HepG2 (cell line): ENCODE data around the gene SKP2. TPM values are rescaled to one million over a fixed set of nuclear protein-coding genes. Genes with fewer than 3 reads are reported as not detected.

Experiments used
- ATAC-seq: fragments of 200-7000 bp; cut with Tn5 transposase; 3 replicates; pipeline ENCODE4 v1.9.1; 2020; ENCODE audit warnings: mild to moderate bottlenecking, moderate library complexity
- BruUV-seq: library from RNA; stranded (reverse); fragments of 400-500 nt; replicated peaks from 2 replicates; lab custom pipeline; 2021; lab: Mats Ljungman, UMichigan
- CTCF ChIA-PET: fragments of 300-600 bp; formaldehyde crosslinking; extraction: SDS; loops from one replicate; lab custom pipeline; 2021; ENCODE audit warnings: low total read pairs, inconsistent platforms, low intra/inter-chr PET ratio; lab: Yijun Ruan, JAX
- POLR2A ChIA-PET: fragments of 350-600 bp; sonication (Branson Sonifier 250); formaldehyde crosslinking; loops from one replicate; lab custom pipeline; 2020; ENCODE audit warnings: antibody characterized with exemption, inconsistent platforms; lab: Yijun Ruan, JAX
- DNase-seq: peaks from one replicate; pipeline ENCODE4 v3.0.0-alpha.2; 2015; ENCODE audit warnings: low spot score
- FAIRE-seq: peaks from 3 replicates; lab custom pipeline; 2011; peaks lifted over from hg19 to GRCh38; lab: Jason Lieb, UNC
- H2AFZ ChIP-seq: one replicate; pipeline ENCODE4 v1.6.1; 2011; ENCODE audit warnings: low read length, inconsistent platforms
- H3K27ac ChIP-seq: fragments of 300-600 bp; 3 replicates; pipeline ENCODE4 v1.8.0; 2011; ENCODE audit warnings: mixed run types, mild to moderate bottlenecking, mixed read lengths, low read length, inconsistent platforms; ENCODE audit not compliant: insufficient read depth; ENCODE audit errors: extremely low read length
- H3K27me3 ChIP-seq, 2 experiments: fragments of 200-600 bp in 1 of 2; 2 replicates in 1 of 2; 3 replicates in 1 of 2; pipeline versions ENCODE4 v1.6.0 to v1.8.0; 2011; ENCODE audit warnings: low read length in 2 of 2, mild to moderate bottlenecking in 2 of 2, moderate library complexity in 2 of 2, inconsistent platforms in 1 of 2; ENCODE audit not compliant: insufficient read depth in 2 of 2, control insufficient read depth in 1 of 2
- H3K36me3 ChIP-seq, 2 experiments: fragments of 200-600 bp in 1 of 2; replicated peaks in 1 of 2; 2 replicates in 1 of 2; 3 replicates in 1 of 2; pipeline versions ENCODE4 v1.5.1 to v1.8.0; 2011; ENCODE audit warnings: low read length in 2 of 2, inconsistent platforms in 1 of 2; ENCODE audit not compliant: insufficient read depth in 2 of 2, control insufficient read depth in 1 of 2
- H3K4me1 ChIP-seq: 2 replicates; pipeline ENCODE4 v1.5.1; 2012; ENCODE audit warnings: low read length, inconsistent platforms; ENCODE audit not compliant: insufficient read depth
- H3K4me2 ChIP-seq: 2 replicates; pipeline ENCODE4 v1.6.0; 2011; ENCODE audit warnings: low read depth, low read length, inconsistent platforms
- H3K4me3 ChIP-seq, 3 experiments: fragments of 200-600 bp in 1 of 3; sonication (generic), shearing (Covaris generic) in 1 of 3; replicated peaks in 1 of 3; 2 replicates each; pipeline ENCODE4 v1.5.1; 2011 to 2016; ENCODE audit warnings: low read length in 3 of 3, inconsistent platforms in 2 of 3, low read depth in 2 of 3, mild to moderate bottlenecking in 2 of 3, control low read depth in 1 of 3, mixed read lengths in 1 of 3; ENCODE audit not compliant: insufficient read depth in 1 of 3
- H3K79me2 ChIP-seq: one replicate; pipeline ENCODE4 v1.6.1; 2011; ENCODE audit warnings: low read length, inconsistent platforms; ENCODE audit not compliant: insufficient read depth
- H3K9ac ChIP-seq: 2 replicates; pipeline ENCODE4 v1.6.0; 2011; ENCODE audit warnings: mild to moderate bottlenecking, low read depth, low read length, inconsistent platforms; ENCODE audit not compliant: insufficient read depth
- H3K9me3 ChIP-seq: 2 replicates; pipeline ENCODE4 v1.5.1; 2012; ENCODE audit warnings: mild to moderate bottlenecking, low read length
- H4K20me1 ChIP-seq: 2 replicates; pipeline ENCODE4 v1.6.0; 2011; ENCODE audit warnings: inconsistent platforms, mild to moderate bottlenecking, low read length, moderate library complexity; ENCODE audit not compliant: insufficient read depth
- KMT2B ChIP-seq: IDR thresholded peaks from 2 replicates; pipeline ENCODE4 v1.6.1; 2016; ENCODE audit warnings: missing genetic modification reagents, missing compliant biosample characterization
- THAP11 ChIP-seq: IDR thresholded peaks from 2 replicates; pipeline ENCODE4 v1.6.1; 2016; ENCODE audit warnings: missing biosample characterization, missing genetic modification reagents
- TMF1 ChIP-seq: sonication (generic); formaldehyde crosslinking; IDR thresholded peaks from 2 replicates; pipeline ENCODE4 v1.8.1; 2022; ENCODE audit warnings: low read depth, missing genetic modification reagents
- ZNF749 ChIP-seq: sonication (generic); formaldehyde crosslinking; IDR thresholded peaks from 2 replicates; pipeline ENCODE4 v1.8.0; 2022; ENCODE audit warnings: mild to moderate bottlenecking, missing genetic modification reagents, moderate library complexity, borderline replicate concordance
- WGBS: methylation state at CpG from one replicate; pipeline ENCODE4 v1.1.6; 2017; ENCODE audit warnings: low lambda C conversion rate; 5-methylcytosine and 5-hydroxymethylcytosine counted together
- in situ Hi-C: cut with HindIII; loops from 2 replicates; pipeline ENCODE4 v1.10.0; 2017; ENCODE audit warnings: low pct_unique_long_range_greater_than_20kb; ENCODE audit not compliant: extremely low pct_ligation_motif_present
- intact Hi-C: fragments of 100-400 bp; cut with micrococcal nuclease; formaldehyde crosslinking; loops from one replicate; pipeline ENCODE4 v1.10.0; 2022; ENCODE audit not compliant: unreplicated experiment
- polyA plus RNA-seq, 8 experiments: library from polyadenylated mRNA; depleted of rRNA in 3 of 8; stranded (reverse) in 7 of 8; unstranded in 1 of 8; fragments of >200 nt; fragmentation: Illumina TruSeq in 4 of 8; extraction: Trizol in 4 of 8; gene quantifications; 2 replicates each; pipeline versions ENCODE4 v1.2.1 to v1.2.3, GENCODE V29; 2011 to 2016; ENCODE audit warnings: low read depth in 4 of 8, missing spikeins in 1 of 8, mixed read lengths in 1 of 8; ENCODE audit not compliant: insufficient read depth in 1 of 8
- total RNA-seq, 5 experiments: library from RNA; depleted of rRNA; stranded (reverse); fragments of >200 nt; fragmentation: Illumina TruSeq; extraction: Trizol; gene quantifications; 2 replicates each; pipeline ENCODE4 v1.2.3, GENCODE V29; 2016; ENCODE audit warnings: low read depth in 1 of 5
- TF ChIP-seq, protein P1 (sequence below): sonication (generic); formaldehyde crosslinking; IDR thresholded peaks from 2 replicates; pipeline ENCODE4 v1.4.0; 2020; ENCODE audit warnings: missing genetic modification reagents
- TF ChIP-seq, protein P2 (sequence below): sonication (generic); formaldehyde crosslinking; IDR thresholded peaks from 2 replicates; pipeline ENCODE4 v1.4.0; 2020; ENCODE audit warnings: missing genetic modification reagents, borderline replicate concordance
- TF ChIP-seq, protein P3 (sequence below): sonication (generic); formaldehyde crosslinking; IDR thresholded peaks from 2 replicates; pipeline ENCODE4 v1.5.0; 2020; ENCODE audit warnings: mild to moderate bottlenecking, missing genetic modification reagents, moderate library complexity
- TF ChIP-seq, protein P4 (sequence below): sonication (generic); formaldehyde crosslinking; IDR thresholded peaks from 2 replicates; pipeline ENCODE4 v1.8.0; 2022; ENCODE audit warnings: mild to moderate bottlenecking, missing genetic modification reagents, borderline replicate concordance

Gene SKP2
- total and polyA plus RNA-seq, 2 of the 13 experiments (the other 11 are each of a cell fraction or from before 2014, with no cell fraction given): 29.6 to 84.1 TPM

DNA sequence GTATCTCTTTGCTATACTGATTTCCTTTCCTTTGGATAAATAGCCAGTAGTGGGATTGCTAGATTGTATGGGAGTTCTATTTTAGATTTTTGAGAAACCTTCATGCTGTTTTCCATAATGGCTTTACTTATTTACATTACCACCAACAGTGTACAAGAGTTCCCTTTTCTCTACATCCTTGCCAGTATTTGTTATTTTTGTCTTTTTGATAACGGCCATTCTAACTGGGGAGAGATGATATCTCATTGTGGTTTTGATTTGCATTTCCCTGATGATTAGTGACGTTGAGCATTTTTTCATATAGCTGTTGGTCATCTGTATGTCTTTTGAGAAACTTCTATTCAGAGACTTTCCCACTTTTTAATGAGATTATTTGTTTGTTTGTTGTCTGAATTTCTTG is 64.0 kb downstream of the SKP2 start:
- Histone ChIP-seq H3K4me3 (no peak overlapping the region), H3K4me2 (no peak overlapping the region), H3K27me3 (no peaks in the 10 kb centered on the region), H3K79me2 (no peaks in the 10 kb centered on the region), H3K36me3 (peaks cover 9 to 61% of the 10 kb centered on the region in 2 experiments), H2AFZ (no peak overlapping the region), H3K27ac (no peak overlapping the region), H3K9me3 (no peaks in the 10 kb centered on the region)
- no peak for FAIRE-seq
- intact Hi-C loops: loop anchor here (2.0 kb wide), 1 partner anchor 49 kb away; no protein-coding TSS in a partner anchor
- BruUV-seq: no TSS peak
- DNase-seq: no peak
- in situ Hi-C loops: no loop called here
- no peak for ATAC-seq
- CTCF ChIA-PET: interaction anchor here (2.6 kb wide), 1 partner anchor 89 kb away, joined by 7 read pairs; no protein-coding TSS in a partner anchor
- 95% methylated on average over 2 of the region's 2 CpGs for WGBS
- TF ChIP-seq THAP11 (CRISPR knock-in tag) (no peak), ZNF749 (CRISPR knock-in tag) (no peak), KMT2B (CRISPR knock-in tag) (no peak), TMF1 (CRISPR knock-in tag) (no peak)
- TF ChIP-seq, protein P1, sequence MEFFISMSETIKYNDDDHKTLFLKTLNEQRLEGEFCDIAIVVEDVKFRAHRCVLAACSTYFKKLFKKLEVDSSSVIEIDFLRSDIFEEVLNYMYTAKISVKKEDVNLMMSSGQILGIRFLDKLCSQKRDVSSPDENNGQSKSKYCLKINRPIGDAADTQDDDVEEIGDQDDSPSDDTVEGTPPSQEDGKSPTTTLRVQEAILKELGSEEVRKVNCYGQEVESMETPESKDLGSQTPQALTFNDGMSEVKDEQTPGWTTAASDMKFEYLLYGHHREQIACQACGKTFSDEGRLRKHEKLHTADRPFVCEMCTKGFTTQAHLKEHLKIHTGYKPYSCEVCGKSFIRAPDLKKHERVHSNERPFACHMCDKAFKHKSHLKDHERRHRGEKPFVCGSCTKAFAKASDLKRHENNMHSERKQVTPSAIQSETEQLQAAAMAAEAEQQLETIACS (CRISPR knock-in tag): no peak
- TF ChIP-seq, protein P2, sequence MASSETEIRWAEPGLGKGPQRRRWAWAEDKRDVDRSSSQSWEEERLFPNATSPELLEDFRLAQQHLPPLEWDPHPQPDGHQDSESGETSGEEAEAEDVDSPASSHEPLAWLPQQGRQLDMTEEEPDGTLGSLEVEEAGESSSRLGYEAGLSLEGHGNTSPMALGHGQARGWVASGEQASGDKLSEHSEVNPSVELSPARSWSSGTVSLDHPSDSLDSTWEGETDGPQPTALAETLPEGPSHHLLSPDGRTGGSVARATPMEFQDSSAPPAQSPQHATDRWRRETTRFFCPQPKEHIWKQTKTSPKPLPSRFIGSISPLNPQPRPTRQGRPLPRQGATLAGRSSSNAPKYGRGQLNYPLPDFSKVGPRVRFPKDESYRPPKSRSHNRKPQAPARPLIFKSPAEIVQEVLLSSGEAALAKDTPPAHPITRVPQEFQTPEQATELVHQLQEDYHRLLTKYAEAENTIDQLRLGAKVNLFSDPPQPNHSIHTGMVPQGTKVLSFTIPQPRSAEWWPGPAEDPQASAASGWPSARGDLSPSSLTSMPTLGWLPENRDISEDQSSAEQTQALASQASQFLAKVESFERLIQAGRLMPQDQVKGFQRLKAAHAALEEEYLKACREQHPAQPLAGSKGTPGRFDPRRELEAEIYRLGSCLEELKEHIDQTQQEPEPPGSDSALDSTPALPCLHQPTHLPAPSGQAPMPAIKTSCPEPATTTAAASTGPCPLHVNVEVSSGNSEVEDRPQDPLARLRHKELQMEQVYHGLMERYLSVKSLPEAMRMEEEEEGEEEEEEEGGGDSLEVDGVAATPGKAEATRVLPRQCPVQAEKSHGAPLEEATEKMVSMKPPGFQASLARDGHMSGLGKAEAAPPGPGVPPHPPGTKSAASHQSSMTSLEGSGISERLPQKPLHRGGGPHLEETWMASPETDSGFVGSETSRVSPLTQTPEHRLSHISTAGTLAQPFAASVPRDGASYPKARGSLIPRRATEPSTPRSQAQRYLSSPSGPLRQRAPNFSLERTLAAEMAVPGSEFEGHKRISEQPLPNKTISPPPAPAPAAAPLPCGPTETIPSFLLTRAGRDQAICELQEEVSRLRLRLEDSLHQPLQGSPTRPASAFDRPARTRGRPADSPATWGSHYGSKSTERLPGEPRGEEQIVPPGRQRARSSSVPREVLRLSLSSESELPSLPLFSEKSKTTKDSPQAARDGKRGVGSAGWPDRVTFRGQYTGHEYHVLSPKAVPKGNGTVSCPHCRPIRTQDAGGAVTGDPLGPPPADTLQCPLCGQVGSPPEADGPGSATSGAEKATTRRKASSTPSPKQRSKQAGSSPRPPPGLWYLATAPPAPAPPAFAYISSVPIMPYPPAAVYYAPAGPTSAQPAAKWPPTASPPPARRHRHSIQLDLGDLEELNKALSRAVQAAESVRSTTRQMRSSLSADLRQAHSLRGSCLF (CRISPR knock-in tag): no peak
- TF ChIP-seq, protein P3, sequence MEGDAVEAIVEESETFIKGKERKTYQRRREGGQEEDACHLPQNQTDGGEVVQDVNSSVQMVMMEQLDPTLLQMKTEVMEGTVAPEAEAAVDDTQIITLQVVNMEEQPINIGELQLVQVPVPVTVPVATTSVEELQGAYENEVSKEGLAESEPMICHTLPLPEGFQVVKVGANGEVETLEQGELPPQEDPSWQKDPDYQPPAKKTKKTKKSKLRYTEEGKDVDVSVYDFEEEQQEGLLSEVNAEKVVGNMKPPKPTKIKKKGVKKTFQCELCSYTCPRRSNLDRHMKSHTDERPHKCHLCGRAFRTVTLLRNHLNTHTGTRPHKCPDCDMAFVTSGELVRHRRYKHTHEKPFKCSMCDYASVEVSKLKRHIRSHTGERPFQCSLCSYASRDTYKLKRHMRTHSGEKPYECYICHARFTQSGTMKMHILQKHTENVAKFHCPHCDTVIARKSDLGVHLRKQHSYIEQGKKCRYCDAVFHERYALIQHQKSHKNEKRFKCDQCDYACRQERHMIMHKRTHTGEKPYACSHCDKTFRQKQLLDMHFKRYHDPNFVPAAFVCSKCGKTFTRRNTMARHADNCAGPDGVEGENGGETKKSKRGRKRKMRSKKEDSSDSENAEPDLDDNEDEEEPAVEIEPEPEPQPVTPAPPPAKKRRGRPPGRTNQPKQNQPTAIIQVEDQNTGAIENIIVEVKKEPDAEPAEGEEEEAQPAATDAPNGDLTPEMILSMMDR (CRISPR knock-in tag): no peak
- TF ChIP-seq, protein P4, sequence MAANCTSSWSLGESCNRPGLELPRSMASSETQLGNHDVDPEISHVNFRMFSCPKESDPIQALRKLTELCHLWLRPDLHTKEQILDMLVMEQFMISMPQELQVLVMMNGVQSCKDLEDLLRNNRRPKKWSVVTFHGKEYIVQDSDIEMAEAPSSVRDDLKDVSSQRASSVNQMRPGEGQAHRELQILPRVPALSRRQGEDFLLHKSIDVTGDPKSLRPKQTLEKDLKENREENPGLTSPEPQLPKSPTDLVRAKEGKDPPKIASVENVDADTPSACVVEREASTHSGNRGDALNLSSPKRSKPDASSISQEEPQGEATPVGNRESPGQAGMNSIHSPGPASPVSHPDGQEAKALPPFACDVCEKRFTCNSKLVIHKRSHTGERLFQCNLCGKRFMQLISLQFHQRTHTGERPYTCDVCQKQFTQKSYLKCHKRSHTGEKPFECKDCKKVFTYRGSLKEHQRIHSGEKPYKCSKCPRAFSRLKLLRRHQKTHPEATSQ (CRISPR knock-in tag): no peak
- TF ChIP-seq, all 625 proteins: peak for 0
- Histone ChIP-seq H3K4me1 (no peaks in the 10 kb centered on the region), H3K9ac (no peak overlapping the region), H4K20me1 (no peaks in the 10 kb centered on the region; the same call in 1 of the 2 replicates)
- POLR2A ChIA-PET: no interaction called here
